ENCODE measurements around the gene SOCS3. TPM values are rescaled to one million over a fixed set of nuclear protein-coding genes. Genes with fewer than 3 reads are reported as not detected.
"Not testable (repeated sequence)": the region's sequence is repeated elsewhere in the genome, so short reads cannot be mapped to it uniquely, and the experiment has no call there.

Gene SOCS3
- total RNA-seq, 1 donor from 2014 or later: 620 TPM

DNA sequence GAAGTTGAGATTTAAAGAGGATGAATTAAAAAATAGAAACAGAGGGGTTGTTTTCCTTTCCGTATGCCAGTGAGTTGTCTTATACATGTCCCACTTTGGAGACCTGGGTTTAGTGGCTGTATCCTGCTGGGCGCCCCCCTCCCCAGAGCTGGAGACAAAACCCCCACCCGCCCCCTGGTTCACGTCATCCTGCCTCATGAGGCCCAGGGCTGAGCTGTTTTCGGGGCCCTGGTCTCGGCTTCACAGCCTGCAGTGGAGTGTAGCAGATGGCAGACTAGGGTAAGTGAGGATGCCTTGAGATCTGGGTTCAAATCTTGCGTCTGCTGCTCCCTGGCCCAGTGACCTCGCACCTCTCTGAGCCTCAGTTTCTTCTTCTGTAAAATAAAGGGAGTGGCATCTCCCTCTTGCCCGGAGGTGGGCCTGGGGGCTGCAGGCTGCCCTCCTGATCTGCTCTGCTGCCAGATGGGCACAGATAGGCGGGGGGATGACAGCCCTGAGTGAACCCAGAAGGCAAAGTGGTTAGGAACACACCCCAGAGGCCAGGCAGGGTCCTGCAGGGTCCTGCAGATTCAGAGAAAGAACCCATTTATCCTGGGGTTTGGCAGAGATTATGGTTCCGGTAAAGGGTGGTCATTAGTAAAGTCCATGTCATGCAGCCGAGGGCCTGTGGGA is 45.1 kb downstream of the SOCS3 start:
- peak in 1 of 3 experiments; percentile 1 for TF ChIP-seq CTCF (IDR thresholded peaks at IDR 0.05)
- H3K4me3 ChIP-seq: peak overlapping the region; percentile 62 to 78
- H3K9me3 ChIP-seq: no peaks in the 10 kb centered on the region
- H3K36me3 ChIP-seq: no peaks in the 10 kb centered on the region
- intact Hi-C loops (cut with DNase I): loop anchor here (1.0 kb wide), 2 partner anchors 27 to 45 kb away; partner anchors contain the start of gene SOCS3
- DNase-seq (ENCODE audit: low spot score in 2 of 2): no peak
- H3K27ac ChIP-seq: peak overlapping the region; percentile 81 to 83
- H3K4me1 ChIP-seq: peaks cover 18 to 27% of the 10 kb centered on the region in 2 donors
- no peaks in the 10 kb centered on the region for H3K27me3 ChIP-seq

DNA sequence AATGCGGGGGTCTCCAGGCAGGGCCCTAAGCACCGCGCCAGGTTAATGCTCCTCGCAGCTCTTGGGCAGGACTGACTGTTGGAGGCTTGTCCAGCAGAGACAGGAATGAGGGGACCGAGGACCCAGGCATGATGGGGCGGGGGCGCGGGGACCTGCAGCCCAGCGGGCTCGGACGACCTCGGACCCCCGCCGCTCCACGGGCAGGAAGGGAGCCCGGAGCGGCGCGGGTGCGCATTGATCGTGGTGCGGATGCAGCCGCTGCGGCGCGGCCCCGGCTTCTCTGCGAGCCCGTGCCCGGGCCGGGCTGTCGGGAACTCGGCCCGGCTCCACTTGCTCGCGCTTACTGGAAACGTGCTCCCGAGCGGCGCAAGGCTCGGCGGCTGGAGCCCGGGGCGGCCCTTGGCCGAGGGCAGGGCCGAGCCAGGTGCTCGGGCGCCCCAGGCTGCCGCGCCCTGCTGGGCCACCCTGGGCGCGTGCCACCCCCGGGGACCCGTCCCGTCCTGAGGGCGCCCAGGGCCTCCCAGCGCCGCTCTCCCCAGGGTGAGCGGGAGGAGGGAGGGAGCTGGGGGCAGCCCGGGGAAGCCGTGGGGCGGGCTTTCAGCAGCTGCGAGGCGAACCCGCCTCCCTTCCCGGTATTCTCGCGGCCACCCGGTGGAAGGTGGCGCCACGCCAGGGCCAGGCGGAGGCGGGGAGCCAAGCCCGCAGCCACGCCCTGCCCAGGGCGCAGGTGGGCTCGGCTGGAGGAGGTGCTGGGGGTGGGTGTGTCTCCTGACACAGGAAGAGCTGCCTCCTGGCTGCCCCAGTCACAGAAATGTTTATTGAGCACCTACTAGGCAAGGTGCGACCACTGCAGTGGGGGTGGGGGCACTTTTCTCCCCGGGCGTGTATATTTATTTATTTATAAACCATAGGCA is 45.9 kb downstream of the SOCS3 start:
- H3K27me3 ChIP-seq: no peaks in the 10 kb centered on the region
- peaks cover 18 to 27% of the 10 kb centered on the region in 2 donors for H3K4me1 ChIP-seq
- no peaks in the 10 kb centered on the region for H3K36me3 ChIP-seq
- no peaks in the 10 kb centered on the region for H3K9me3 ChIP-seq
- peak in 1 of 3 experiments; percentile 4 for TF ChIP-seq CTCF (IDR thresholded peaks at IDR 0.05)
- intact Hi-C loops (cut with DNase I): loop anchor here (1.0 to 2.0 kb wide), 2 partner anchors 23 to 46 kb away; partner anchors contain the start of gene SOCS3
- peak overlapping the region; percentile 81 to 83 for H3K27ac ChIP-seq
- peak in 1 of 2 donors; percentile 84 for DNase-seq (ENCODE audit: low spot score in 2 of 2)
- H3K4me3 ChIP-seq: peak overlapping the region; percentile 62 to 78

GRCh38 chr17:78309659-78310255 is 50.1 kb downstream of the SOCS3 start:
- H3K4me1 ChIP-seq: peaks cover 7 to 12% of the 10 kb centered on the region in 2 donors
- H3K27me3 ChIP-seq; DNase-seq (ENCODE audit: low spot score in 2 of 2); H3K36me3 ChIP-seq; H3K9me3 ChIP-seq; H3K4me3 ChIP-seq; H3K27ac ChIP-seq; intact Hi-C loops (cut with DNase I): not testable (repeated sequence)

GRCh38 chr17:78307887-78308638 is 51.8 kb downstream of the SOCS3 start:
- Histone ChIP-seq H3K27me3 (no peaks in the 10 kb centered on the region), H3K4me1 (no peaks in the 10 kb centered on the region), H3K27ac (no peak overlapping the region), H3K9me3 (no peaks in the 10 kb centered on the region), H3K36me3 (no peaks in the 10 kb centered on the region), H3K4me3 (no peak overlapping the region)
- DNase-seq (ENCODE audit: low spot score in 2 of 2): no peak
- no peak for TF ChIP-seq CTCF (IDR thresholded peaks at IDR 0.05)
- intact Hi-C loops (cut with DNase I): no loop called here

GRCh38 chr17:78306913-78307312 is 53.0 kb downstream of the SOCS3 start:
- DNase-seq (ENCODE audit: low spot score in 2 of 2): no peak
- TF ChIP-seq CTCF (IDR thresholded peaks at IDR 0.05): no peak
- H3K36me3 ChIP-seq: no peaks in the 10 kb centered on the region
- H3K9me3 ChIP-seq: no peaks in the 10 kb centered on the region
- H3K4me3 ChIP-seq: no peak overlapping the region
- intact Hi-C loops (cut with DNase I): no loop called here
- no peak overlapping the region for H3K27ac ChIP-seq
- no peaks in the 10 kb centered on the region for H3K4me1 ChIP-seq
- H3K27me3 ChIP-seq: no peaks in the 10 kb centered on the region

Other genes starting within 250 kb of the SOCS3 start
- gene TMC6, start 231.3 kb downstream of the SOCS3 start, total RNA-seq: 173 TPM
- gene TMC8, start 229.3 kb downstream of the SOCS3 start, total RNA-seq: 9.6 TPM
- not detected for gene C17orf99, start 213.7 kb downstream of the SOCS3 start, total RNA-seq
- 115 TPM for gene SYNGR2, start 191.5 kb downstream of the SOCS3 start, total RNA-seq
- gene TK1, start 173.0 kb downstream of the SOCS3 start, total RNA-seq: not detected
- 107 TPM for gene AFMID, start 172.7 kb downstream of the SOCS3 start, total RNA-seq
- 0.11 TPM for gene BIRC5, start 145.8 kb downstream of the SOCS3 start, total RNA-seq
- not detected for gene TMEM235, start 128.4 kb downstream of the SOCS3 start, total RNA-seq
- gene PGS1, start 18.6 kb upstream of the SOCS3 start, total RNA-seq: 41.8 TPM
- gene DNAH17, start 217.3 kb upstream of the SOCS3 start, total RNA-seq: not detected